ENCODE results near the gene METTL27.

- TF ChIP-seq EZH2 (IDR thresholded peaks at IDR 0.05) (no peak), EZH2phosphoT487 (IDR thresholded peaks at IDR 0.05) (no peak), CTCF (IDR thresholded peaks at IDR 0.05) (no peak)
These were observed 19.8 kb downstream of the METTL27 start for GRCh38 chr7:73822319-73823173.

All from neural progenitor cell (in vitro differentiated cells).